ENCODE measurements around the gene CHPT1. TPM values are rescaled to one million over a fixed set of nuclear protein-coding genes. Genes with fewer than 3 reads are reported as not detected.

Gene CHPT1
- total RNA-seq, 1 donor from 2014 or later, result 65.3 TPM

DNA sequence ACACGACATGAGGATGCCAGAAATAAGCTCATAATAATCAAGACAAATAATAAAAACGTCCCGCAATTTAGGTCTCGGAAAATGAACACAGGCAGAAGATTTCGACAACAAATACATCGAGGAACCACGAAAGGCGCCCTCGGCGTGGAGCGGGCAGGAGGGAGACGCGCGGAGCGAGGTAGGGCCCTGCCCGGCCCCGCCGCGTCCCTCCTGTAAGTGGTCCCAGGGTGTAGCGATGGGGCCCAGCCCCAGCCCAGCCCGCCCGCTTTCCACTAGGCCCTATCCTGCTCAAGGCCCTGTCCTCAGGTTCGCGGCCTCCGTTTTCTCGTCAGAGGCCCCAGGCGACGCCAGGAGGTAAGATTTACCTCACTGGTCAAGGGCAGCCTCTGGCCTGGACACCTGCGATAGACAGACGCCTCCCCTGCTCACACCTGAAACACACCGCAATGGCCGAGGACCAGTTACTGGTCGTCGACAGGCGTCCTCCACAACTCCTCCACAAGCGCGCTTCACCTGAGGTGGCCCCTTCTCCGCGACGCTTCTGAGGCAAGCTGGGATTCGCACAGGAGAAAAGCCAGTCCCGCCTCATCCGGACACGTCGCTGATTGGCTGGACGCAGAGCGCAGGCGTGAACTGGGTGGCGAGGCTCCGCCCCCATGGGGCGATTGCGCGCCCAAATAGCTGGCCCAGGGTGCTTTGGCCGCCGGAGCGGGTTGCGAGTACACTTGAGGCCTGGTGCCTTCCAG lies 41.7 kb downstream of the CHPT1 start, which contains the start of gene SYCP3:
TSS of gene SYCP3 (minus strand) at position 543 of the 746 bp plus-strand sequence. CDS start 1,527 bp downstream, outside the sequence.
- peak in 1 of 2 donors; percentile 50 for ATAC-seq
- H3K9me3 ChIP-seq, result no peaks in the 10 kb centered on the region
- no peaks in the 10 kb centered on the region for H3K27me3 ChIP-seq (ENCODE audit: low read depth)
- H3K36me3 ChIP-seq, result peaks cover 55% of the 10 kb centered on the region
- TF ChIP-seq, protein P1, sequence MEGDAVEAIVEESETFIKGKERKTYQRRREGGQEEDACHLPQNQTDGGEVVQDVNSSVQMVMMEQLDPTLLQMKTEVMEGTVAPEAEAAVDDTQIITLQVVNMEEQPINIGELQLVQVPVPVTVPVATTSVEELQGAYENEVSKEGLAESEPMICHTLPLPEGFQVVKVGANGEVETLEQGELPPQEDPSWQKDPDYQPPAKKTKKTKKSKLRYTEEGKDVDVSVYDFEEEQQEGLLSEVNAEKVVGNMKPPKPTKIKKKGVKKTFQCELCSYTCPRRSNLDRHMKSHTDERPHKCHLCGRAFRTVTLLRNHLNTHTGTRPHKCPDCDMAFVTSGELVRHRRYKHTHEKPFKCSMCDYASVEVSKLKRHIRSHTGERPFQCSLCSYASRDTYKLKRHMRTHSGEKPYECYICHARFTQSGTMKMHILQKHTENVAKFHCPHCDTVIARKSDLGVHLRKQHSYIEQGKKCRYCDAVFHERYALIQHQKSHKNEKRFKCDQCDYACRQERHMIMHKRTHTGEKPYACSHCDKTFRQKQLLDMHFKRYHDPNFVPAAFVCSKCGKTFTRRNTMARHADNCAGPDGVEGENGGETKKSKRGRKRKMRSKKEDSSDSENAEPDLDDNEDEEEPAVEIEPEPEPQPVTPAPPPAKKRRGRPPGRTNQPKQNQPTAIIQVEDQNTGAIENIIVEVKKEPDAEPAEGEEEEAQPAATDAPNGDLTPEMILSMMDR (IDR thresholded peaks at IDR 0.05), result no peak
- no peak within 1 kb of the TSS for H3K27ac ChIP-seq
- H3K4me1 ChIP-seq, result no peaks in the 10 kb centered on the region
- no peak for DNase-seq
- intact Hi-C loops (cut with DNase I), result no loop called here
- no peak within 1 kb of the TSS for H3K4me3 ChIP-seq

GRCh38 chr12:101740566-101740965 lies 43.1 kb downstream of the CHPT1 start:
- Histone ChIP-seq H3K27me3 (ENCODE audit: low read depth) (no peaks in the 10 kb centered on the region), H3K9me3 (no peaks in the 10 kb centered on the region), H3K27ac (no peak overlapping the region), H3K4me3 (no peak overlapping the region), H3K36me3 (peaks cover 65% of the 10 kb centered on the region), H3K4me1 (no peaks in the 10 kb centered on the region)
- DNase-seq (no peak), ATAC-seq (no peak)
- intact Hi-C loops (cut with DNase I), result no loop called here
- TF ChIP-seq, protein P1 (IDR thresholded peaks at IDR 0.05), result no peak

DNA sequence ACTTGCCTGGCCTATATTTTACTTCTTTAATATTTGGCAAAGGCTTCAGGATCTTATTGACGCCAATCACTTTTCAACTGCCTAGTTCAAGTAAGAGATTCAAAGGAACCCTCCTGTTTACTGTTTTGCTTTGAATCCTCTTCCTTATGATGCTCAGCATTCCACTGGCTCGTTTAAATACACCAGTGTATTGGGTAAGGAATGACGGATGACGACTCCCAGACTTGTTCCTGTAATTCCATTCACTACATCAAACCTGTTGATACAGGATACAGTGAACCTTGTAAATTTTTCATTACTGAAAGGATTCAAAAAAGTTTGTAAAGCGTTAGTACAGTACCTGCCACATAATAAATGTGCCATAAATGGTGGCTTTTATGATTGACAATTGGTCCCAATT lies 43.5 kb downstream of the CHPT1 start:
- Histone ChIP-seq H3K9me3 (no peaks in the 10 kb centered on the region), H3K36me3 (peaks cover 69% of the 10 kb centered on the region), H3K4me3 (no peak overlapping the region), H3K27me3 (ENCODE audit: low read depth) (no peaks in the 10 kb centered on the region), H3K4me1 (no peaks in the 10 kb centered on the region), H3K27ac (no peak overlapping the region)
- TF ChIP-seq, protein P1 (IDR thresholded peaks at IDR 0.05), result no peak
- intact Hi-C loops (cut with DNase I), result no loop called here
- no peak for DNase-seq
- no peak for ATAC-seq

DNA sequence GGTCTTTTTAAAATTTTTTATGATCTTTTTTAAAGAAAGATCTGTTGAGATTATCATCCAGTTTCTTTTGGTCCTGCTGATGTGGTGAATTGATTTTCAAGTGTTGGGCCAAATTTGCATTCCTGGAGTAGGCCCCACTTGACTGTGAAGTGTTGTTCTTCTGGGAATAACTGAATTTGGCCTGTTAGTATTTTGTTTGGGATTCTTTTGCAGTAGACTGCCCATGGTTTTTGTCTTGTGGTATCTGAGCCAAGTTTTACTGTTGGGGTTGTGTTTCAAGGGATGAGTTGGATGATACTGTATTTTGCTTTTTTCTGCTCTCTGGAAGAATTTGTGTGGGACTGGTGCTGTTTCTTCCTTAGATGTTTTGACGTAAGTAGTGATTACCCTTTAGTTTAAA lies 45.8 kb downstream of the CHPT1 start:
- Histone ChIP-seq H3K4me3 (no peak overlapping the region), H3K27me3 (ENCODE audit: low read depth) (no peaks in the 10 kb centered on the region), H3K27ac (peak overlapping the region; percentile 2), H3K9me3 (no peaks in the 10 kb centered on the region), H3K4me1 (no peaks in the 10 kb centered on the region), H3K36me3 (peaks cover 78% of the 10 kb centered on the region)
- DNase-seq (no peak), ATAC-seq (no peak)
- TF ChIP-seq, protein P1 (IDR thresholded peaks at IDR 0.05), result no peak
- intact Hi-C loops (cut with DNase I), result no loop called here

DNA sequence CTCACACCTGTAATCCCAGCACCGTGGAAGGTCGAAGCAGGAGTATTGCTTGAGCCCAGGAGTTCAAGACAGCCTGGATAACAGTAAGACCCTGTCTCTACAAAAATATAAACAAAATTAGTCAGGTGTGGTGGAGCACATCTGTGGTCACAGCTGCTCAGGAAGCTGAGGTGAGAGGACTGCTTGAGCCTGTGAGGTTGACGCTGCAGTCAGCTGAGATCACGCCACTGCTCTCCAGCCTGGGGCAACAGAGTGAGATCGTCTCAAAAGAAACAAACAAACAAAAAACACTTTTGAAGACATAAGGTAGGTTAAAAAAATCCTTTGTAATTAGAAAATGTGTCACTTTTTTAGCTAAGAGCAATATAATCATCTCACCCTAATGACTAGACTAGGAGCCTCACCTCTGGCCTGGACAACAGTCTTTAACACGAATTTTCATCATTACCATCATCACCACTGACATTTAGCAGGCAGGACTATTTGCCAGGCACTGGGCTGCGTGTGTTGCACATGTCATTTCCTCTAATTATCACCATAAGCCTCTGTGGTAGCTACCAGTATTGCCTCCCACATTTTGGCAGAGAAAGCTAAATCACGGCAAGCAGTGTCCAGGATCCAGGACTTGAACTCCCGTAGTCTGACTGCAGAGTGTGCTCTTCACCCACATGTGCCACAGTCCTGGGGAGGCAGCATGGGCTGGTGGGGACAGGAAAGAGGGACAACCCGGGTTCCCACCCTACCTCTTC lies 46.5 kb downstream of the CHPT1 start:
- DNase-seq, result no peak
- intact Hi-C loops (cut with DNase I), result no loop called here
- H3K36me3 ChIP-seq, result peaks cover 79% of the 10 kb centered on the region
- no peak overlapping the region for H3K4me3 ChIP-seq
- H3K4me1 ChIP-seq, result no peaks in the 10 kb centered on the region
- no peaks in the 10 kb centered on the region for H3K9me3 ChIP-seq
- H3K27ac ChIP-seq, result peak overlapping the region; percentile 2
- H3K27me3 ChIP-seq (ENCODE audit: low read depth), result no peaks in the 10 kb centered on the region
- ATAC-seq, result peak; percentile 34 to 36
- TF ChIP-seq, protein P1 (IDR thresholded peaks at IDR 0.05), result no peak

Data from lower lobe of right lung (tissue), 2 donors.